ENCODE data around the gene ZFC3H1.
A peak's percentile ranks its signal among the peaks of the same experiment; 100 is the strongest.

Gene ZFC3H1

DNA sequence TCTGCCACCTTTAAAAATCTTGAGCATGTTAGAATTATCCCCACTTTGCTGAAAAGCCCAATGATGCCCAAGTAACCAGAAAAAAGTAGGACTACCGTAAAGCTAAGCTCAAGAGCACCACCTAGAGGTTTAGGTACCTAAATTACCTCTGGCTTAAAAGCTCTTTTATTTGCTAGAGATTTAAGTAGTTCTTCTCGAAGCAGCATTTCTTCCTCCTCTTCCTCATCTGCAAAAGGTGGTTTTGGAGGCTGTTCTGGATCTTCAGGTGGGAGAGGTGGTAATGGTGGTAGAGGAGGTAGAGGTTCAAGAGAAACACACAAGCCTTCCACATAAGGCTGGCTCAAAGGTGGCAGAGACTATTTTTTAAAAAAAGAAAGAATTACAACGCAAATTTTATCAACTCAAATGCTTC lies 26.9 kb downstream of the ZFC3H1 start:
- peak; percentile 69 for DNase-seq

DNA sequence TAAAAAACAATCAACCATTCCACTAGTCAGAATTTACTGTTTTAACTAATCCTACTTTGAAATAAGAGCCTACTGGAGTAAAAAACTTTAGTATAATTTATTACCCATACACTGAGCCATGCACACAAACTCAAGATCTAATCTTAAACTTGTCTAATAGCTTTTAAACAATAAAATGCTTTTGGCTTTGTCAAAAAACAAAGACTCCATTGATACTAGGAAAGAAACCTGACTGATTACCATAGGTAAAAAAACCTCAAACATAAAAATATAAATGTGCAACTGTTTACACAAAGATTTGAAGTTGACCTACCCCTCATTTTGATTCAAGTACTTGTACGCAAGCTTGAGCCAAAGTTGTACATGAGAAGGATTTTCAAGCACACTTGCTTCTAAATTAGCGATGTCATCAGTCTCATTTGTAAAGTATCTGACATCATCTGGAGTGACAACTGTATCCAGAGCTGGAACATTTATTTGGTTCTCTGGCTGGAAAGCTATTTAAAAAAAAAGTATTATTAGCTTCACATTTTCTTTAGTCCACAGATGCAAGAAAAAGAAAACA lies 36.1 kb downstream of the ZFC3H1 start:
- no peak for DNase-seq

DNA sequence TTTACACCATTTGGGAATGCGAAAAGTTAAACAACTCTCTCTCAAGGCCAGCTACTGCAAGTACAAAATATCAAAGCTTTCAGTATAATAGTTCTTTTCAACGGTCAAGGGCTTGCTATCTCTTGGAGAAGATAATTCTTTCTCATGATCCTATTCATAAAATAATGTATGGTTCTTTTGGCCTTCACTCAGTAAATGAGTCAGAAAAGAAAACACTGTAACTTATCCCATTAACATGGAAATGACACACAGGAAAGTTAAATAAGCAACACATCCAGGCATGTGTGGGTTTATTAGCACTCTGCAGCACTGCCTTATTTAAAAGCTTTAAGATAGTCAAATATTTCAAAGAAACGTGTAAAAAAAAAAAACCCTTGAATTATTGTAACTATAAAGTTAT lies 36.9 kb downstream of the ZFC3H1 start:
- no peak for DNase-seq

DNA sequence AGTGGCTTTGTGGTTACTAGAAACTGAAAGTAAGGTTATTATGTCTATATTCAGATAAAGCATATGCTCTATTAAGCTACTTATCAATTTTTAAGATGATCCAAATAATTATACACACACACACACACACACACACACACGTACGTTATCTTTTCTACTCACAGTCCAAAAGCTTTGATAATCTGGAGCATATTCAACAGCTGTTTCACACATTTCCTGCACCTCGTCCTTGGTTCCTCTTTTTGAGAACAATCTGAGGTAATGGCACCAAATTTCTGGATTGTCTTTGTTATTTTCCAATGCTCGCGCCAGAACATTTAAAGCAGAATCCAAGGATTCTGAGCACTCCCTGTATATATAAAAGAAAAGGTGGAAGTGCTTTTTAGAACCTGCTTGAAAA lies 37.5 kb downstream of the ZFC3H1 start:
- DNase-seq = no peak

DNA sequence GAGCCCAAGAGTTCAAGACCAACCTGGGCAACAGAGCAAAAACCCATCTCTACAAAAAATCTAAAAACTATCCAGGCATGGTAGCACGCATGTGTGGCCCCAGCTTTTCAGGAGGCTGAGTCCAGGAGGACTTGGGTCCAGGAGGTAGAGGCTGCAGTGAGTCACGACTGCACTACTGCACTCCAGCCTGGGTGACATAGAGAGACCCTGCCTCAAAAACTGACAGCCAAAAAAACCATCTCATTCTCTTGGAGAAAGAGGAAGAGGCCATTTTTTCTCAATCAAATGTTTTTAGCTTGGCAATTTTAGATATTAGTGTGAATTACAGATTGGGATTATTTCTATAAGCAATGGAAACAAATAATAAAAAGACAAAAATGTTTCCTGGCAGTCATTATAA lies 38.2 kb downstream of the ZFC3H1 start:
- no peak for DNase-seq

DNA sequence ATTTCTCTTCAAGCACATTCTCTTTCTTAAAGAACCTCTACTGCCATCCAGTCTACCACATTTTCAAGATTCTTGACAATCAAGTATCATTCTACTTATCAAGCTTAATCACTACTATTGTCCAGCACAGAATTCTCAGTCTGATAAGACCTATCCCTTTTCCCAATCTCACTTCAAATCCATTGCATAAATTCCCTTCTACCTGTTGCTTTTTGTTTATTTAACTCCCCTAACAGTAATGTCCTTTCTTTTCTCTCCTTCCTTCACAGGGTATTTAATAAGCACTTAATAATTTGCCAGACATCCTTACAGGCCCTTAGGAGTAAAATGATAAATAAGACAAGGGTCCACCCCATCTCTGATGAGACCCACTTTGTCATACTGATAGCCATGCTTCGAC lies 41.7 kb downstream of the ZFC3H1 start:
- DNase-seq = no peak

DNA sequence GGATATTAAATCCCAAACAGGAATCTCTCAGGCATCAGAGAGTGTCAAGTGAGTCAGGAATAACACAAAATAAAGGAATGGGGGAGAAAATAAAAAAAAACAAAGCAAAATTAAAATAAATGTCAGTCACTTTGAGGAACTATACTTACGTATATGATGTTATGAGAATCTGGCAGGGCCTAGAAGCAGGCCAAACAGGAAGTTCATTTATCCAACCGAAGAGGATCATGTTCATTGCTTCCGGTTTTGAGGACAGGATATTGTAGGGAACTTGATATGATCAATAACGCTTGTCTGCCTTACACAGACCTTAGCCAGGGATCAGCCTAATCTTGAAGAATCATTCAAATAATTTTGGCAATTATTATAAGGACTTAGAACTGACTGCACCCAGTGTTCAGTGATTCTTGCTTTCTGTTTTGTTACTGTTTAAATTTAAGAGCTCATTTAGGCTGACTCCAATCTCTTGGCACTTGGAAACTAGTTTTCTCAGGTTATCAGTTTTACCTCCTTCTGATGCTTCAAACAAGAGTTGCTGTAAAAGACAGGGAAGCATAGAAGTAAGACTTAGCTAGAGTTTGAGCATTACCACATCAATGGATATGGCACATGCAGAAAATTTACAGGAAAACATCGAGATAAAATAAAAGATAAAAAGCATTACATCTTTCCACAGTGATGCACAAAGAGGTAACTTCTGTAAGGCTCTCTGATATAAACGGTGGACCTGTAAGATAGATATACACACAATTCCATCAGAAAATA lies 53.4 kb downstream of the ZFC3H1 start:
- no peak for DNase-seq

DNA sequence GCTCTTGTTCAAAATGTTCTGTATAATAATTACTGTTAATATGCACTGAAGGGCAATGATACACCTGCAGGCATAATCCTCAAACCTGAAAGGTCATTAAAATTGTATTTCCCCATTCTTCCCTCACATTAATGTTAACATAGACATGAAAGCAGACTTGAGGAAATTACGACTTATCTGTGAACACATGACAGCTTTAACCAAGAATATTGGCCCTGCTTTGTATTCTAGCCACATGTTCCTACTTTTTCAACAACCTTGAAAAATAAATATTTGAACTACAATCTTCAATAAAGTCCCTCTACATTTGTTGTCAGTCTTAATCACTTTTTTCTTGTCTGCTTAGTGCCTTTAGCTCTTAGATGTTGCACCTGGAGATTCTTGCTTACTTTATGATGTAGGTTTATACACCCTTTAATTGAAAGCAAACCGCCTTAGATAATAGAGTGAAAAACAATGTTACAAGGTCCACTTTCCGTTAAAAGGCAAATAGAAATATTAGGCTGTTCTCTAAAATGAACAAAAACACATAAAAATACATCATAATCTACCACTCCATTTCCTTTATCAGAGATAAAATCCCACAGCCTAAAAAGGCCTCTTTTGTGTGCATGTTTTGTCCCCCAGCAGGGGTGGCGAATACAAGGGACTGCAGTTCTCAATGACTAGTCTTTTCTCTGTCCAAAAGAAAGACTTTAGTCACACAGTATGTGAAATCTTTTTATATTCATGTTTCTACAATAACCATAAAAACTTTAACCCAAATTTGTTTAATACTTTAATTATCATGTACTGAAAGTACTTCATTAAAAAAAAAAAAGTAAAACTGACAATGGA lies 55.9 kb downstream of the ZFC3H1 start:
- no peak for DNase-seq

DNA sequence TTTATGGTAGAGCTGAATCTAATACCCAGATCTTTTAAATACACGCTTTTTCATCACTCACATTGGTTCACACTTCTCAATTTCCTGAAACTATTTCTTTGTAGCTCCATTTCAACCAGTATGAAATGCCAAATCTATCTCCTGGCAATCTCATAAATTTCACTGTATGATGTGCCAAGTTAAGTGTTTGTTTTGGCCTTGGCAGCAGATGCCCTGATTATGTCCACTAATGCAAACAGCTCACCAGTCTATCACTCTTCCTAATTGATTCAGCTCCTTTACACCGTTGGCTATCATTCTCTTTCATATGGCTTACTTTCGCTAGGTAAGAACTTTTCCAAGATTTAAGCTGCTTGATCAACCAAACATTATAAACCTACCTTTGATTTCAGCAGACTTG lies 58.6 kb downstream of the ZFC3H1 start:
- no peak for DNase-seq

DNA sequence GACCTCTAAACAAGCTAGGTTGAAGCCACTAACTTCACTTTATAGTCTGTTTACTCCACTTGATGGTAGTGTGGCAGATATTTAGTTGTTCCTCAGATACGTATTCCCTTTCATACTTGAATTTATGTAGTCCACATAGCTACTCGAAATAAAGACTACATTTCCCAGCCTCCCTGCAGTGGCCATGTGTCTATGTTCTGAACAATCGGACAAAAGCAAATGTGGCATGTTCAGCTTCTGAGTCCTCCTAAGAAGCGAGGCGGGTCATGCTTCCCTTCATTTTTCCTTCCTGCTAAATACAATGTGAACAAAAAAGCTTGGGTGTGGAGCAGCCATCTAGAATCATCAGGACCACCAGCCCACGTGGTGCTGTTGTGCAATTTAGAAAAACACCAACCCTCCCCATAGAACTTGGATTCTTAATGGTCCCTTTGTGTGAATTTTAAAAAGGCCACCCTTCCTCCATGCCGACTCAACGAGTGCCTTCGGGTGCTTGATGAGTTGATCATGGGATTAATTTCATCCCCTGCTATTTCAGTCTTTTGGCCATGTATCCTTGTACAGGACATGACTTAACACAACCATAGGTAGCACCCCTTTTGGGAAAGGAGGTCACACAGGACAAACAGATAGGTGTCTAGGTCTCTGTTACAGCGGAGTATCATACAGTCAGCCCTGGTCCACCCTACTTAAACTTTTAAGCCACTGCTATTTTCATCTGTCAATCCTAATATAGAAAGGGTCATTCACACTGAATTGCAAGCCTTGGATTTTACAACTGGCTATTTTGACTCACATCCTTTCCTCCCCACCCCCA lies 60.7 kb downstream of the ZFC3H1 start:
- no peak for DNase-seq

DNA sequence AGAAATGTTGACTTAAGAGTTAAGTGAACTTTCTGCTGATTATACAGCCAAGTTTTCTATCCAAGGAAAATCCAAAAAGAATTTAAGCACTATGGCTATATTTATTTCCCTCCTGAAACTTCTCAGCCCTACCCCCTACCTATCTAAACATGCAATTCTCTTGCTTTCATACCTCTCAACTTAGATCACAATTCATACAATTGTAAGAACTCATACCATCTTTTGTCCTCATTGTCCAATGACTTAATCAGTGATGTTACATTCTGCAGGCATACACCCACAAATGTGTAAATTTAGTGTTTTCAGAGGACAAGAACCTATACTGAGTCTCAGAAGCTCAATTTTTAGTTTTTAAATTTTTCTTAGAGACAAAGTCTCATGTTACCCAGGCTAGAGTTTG lies 62.1 kb downstream of the ZFC3H1 start:
- no peak for DNase-seq

DNA sequence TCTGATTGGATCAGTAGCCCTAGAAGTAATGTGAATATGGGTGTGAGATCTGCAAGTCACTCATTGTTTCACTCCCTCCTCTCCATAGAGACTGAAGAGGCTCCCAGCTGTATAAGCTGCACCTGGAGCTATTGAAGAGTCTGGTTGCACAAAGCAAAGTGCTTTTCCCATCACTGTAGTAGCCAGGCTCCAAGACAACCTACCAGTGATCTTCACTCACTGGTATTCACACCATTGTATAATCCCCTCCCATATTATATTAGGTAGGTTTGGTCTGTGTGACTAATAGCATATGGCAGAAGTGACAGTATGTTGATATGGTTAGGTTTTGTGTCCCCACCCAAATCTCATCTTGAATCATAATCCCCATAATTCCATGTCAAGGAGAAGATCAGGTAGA lies 64.4 kb downstream of the ZFC3H1 start:
- DNase-seq = no peak

DNA sequence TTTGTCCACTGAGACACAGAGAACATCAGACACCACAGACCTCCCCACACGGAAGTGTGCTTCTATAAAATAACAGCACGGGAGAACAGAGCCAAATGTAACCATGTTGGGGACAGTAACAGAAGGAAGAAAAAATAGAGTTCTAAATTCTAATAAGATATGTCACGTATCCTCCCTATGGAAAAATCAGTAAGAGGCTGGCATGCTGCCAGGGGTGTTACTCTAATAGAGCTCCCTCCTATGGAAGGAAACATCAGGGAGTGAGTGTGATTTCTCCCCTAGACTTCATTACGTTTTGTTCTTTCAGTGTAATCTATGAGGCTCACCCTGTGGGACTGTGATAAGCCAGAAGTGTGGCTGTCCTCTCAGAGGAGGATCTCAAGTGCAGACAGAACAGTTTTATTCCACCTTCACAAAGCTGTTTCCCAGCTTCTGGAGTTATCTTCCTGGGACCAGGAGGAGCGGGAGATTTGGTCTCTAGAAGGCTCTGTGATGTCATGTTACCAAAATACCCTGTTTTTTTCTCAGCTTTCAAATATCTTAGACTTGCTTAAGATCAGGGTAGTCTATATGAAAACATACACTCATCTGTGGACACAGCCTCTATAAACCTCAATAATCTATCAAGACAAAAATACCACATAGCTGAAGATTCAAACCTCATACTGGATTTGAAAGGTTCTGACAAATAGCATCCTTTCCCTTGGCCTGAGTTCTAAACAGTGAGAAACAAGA lies 69.3 kb downstream of the ZFC3H1 start:
- no peak for DNase-seq

DNA sequence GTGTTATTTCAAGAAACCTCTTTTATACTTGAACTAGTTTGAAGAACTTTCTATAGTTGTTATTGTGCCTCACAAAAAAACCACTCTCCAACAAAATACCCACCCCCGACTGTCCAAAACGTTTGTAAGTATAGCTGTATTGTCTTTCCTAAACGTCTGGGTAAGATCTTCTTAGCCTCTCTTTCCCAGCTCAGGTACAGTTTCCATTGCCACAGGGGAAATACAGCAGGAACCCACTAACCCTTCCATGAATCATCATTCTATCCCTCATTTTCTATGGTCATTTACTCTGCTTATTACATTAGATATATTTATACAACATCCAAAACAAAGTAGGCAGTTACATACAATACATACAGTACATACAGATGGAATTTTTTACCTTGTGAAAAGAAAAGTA lies 70.8 kb downstream of the ZFC3H1 start:
- no peak for DNase-seq

DNA sequence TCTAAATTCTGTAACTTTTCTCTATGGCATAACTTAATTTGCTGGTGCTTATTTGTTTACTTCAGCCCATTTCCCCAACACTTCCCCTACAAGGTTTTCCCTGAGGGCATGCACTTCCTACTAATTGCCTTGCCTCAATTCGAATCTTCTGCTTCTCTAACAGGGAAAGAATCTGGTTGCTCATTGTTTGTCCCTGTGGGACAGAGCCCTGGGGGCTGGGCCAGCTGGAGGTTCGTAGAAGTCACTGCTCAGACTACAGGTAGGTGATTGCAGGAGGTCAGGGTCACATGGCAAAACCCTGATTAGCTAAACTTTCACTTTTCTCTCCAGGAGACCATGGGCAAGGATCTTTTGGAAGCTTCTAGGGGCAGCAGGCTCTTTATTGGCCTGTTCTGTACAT lies 72.0 kb downstream of the ZFC3H1 start:
- no peak for DNase-seq

DNA sequence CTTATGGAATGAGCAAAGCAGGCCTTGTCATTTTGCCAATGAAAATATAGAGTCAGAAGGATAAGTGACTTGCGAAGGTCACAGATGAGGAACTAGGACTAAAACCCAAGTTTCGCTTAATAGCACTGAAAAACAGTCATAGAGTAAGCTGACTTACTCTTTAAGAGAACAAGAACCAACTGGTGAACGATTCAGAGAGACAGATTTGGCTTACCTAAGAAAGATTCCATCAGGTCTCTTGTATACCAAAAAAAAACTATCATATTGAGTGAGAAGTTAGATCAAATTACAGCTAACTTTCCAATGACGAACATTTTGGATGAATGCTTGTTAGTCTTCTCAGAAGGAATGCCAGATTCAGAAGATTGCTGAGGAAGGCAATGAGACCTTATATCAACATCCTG lies 74.2 kb downstream of the ZFC3H1 start:
- no peak for DNase-seq

DNA sequence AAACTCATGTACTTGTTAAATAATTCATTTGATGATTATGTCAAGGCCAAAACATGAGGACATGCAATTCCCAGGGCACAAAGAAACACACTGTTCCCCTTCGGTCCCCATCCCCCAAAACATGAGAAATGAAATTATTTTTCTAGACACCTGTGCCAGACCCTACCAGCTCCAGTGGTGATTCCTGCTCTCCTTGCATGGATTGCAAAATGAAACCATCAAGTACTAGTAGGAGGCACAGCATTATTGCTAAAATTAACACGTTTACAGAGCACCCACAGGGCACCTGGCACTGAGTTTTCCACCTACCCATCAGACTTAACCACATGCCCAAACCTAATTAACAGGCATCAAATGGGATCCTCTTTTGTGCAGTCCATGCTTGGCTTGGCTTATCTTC lies 76.6 kb downstream of the ZFC3H1 start:
- DNase-seq = no peak

DNA sequence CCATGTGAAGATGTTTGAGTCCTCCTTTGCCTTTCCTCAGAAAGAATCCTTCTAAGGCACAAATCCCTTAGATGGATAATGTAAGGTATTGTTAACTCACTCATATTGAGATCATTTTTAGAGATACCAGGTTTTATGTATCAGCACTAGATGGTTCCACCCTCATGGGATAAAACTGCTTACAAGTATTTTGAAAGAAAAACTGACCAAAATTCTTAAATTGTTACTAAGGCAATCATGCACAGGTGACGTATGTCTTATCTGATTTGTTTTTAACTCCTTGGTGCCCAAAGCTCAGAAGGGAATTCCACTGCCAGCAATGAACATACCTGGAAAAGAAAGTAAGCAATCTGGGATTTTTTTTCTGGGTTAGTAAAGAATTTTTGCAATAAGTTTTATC lies 78.4 kb downstream of the ZFC3H1 start:
- no peak for DNase-seq

DNA sequence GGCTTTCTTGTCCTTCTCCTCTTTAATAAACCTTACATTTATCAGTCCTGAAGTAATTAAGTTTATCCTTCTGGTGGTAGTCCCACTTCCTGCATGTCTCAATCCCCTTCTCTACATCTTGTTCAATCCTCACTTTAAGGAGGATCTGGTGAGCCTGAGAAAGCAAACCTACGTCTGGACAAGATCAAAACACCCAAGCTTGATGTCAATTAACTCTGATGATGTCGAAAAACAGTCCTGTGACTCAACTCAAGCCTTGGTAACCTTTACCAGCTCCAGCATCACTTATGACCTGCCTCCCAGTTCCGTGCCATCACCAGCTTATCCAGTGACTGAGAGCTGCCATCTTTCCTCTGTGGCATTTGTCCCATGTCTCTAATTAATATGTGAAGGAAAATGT lies 79.3 kb downstream of the ZFC3H1 start:
- DNase-seq = no peak

DNA sequence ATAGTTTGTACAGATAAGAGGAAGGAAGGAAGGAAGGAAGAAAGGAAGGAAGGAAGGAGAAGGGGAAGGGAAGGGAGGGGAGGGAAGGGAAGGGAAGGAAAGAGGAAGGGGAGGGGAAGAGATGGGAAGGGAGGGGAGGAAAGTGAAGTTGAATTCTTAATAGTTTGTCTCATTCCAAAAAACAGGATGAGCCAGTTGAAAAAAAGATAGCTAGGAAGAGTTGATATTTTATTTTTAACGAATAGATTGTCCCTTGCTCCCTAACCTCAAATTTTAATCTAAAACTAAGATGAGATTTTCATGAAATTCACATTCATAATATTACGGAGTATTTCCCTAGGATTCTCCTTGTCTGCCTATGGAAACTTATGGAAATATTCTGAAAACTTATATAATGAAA lies 80.7 kb downstream of the ZFC3H1 start:
- DNase-seq = no peak

DNA sequence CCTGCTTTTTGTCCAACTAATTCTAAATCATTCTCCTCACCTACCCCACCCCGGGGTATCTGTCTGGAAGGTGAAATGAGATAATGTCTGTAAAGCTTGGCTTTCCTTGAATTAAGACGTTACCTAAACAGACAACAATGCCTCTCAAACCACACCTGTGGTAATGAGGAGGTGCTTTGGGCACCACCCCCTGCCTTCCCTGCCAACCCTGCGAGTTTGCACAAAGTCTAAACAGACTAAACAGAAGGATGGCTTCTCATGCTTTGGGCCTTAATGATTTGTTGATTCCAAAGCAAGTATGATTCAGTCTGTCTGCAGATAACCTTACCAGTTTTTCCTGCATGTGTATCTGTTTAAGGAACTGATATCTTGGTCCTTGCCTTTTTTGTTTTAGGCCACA lies 82.4 kb downstream of the ZFC3H1 start:
- no peak for DNase-seq

DNA sequence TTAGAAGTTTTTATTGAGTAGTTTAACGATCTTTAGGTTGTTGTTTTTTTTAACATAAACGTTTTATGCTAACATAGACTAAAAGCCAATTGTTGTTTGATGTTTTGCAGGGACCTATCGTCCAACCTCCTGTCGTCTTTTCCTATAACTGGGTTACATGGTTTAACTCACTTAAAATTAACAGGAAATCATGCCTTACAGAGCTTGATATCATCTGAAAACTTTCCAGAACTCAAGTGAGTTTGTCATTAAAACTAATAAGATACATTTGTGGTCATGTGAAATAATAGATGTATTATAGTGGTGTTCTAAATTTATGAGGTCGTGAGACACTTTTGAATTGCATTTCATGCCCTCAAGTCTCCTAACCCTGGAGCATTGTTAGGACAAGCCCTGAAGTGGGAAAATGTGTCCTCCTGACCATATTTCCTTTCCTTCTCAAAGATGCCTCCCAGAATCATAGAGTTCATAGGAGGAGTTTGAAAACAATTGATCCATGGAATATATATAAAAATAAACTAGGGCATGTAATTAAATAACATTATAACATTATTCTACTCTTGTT lies 84.9 kb downstream of the ZFC3H1 start:
- no peak for DNase-seq

Measured in CD4-positive, alpha-beta T cell treated with Interleukin-17A for 1 hour (primary cell).